ENCODE data around the gene HSPB8.

The HSPB8 gene

DNA sequence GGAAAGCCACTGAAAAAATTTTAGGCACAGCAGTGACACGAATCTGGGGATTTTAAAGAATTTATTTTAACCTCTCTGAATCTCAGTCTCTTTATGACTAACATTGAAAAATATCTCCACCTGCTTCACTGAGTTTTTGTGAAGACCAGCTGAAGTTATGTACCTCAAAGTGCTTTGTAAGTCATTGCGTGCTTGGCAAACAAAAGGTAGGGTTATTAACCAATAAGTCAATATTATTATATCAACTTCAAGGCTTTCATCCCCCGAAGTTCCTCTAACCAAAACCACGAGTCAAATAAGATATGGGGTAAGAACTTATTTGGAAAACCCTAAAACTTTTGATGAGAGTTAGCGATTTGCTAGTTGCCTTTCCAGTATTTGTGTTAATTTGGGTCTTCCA, 62.3 kb downstream of the HSPB8 start:
- no peaks in the 10 kb centered on the region for H3K4me1 ChIP-seq
- no peak overlapping the region for H2AFZ ChIP-seq
- no peak overlapping the region for H3K4me2 ChIP-seq (ENCODE audit: low read length)
- H3K27ac ChIP-seq = no peak overlapping the region
- H3K9me3 ChIP-seq (ENCODE audit: control insufficient read depth, low read length) = no peaks in the 10 kb centered on the region
- no peaks in the 10 kb centered on the region for H3K79me2 ChIP-seq
- no peaks in the 10 kb centered on the region for H3K36me3 ChIP-seq (ENCODE audit: control insufficient read depth, insufficient read depth, low read length)
- TF ChIP-seq, protein P1, sequence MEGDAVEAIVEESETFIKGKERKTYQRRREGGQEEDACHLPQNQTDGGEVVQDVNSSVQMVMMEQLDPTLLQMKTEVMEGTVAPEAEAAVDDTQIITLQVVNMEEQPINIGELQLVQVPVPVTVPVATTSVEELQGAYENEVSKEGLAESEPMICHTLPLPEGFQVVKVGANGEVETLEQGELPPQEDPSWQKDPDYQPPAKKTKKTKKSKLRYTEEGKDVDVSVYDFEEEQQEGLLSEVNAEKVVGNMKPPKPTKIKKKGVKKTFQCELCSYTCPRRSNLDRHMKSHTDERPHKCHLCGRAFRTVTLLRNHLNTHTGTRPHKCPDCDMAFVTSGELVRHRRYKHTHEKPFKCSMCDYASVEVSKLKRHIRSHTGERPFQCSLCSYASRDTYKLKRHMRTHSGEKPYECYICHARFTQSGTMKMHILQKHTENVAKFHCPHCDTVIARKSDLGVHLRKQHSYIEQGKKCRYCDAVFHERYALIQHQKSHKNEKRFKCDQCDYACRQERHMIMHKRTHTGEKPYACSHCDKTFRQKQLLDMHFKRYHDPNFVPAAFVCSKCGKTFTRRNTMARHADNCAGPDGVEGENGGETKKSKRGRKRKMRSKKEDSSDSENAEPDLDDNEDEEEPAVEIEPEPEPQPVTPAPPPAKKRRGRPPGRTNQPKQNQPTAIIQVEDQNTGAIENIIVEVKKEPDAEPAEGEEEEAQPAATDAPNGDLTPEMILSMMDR (IDR thresholded peaks at IDR 0.05) = no peak
- H3K4me3 ChIP-seq (ENCODE audit: low read depth, low read length) = no peak overlapping the region
- H3K27me3 ChIP-seq (ENCODE audit: control insufficient read depth, insufficient read depth, low read length) = no peaks in the 10 kb centered on the region
- H3K9ac ChIP-seq = no peak overlapping the region

DNA sequence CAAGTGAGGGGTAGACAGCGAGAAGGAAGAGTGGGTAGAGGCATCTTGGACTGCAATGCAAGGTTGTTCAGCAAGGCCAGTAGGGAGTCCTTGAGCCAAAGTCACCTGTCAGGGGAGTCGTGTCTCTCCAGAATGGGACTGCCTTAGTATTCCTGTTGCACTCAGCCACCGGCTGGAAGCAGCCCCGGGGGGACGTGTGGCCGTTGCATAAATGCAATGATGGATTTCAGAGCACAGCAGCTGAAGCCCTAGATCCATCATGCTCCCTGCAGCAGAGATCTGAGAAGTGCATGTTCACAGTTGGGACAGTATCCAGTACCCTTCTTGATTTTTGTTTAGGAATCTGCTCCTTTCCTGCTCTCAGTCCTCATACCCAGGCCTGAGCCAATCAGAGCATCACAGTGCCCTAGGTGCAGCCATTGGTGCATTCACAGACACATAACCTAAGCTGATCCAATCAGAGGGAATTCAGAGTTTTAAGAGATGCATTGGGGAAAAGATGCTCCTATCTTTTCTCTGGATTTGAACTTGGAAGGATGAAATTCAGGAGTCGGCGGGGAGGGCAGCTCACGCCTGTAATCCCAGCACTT, 62.9 kb downstream of the HSPB8 start:
- H3K36me3 ChIP-seq (ENCODE audit: control insufficient read depth, insufficient read depth, low read length) = no peaks in the 10 kb centered on the region

More for the DNA sequence above, 62.9 kb downstream of the HSPB8 start:
- TF ChIP-seq, protein P1 (IDR thresholded peaks at IDR 0.05) = no peak
- no peak overlapping the region for H3K9ac ChIP-seq
- H3K79me2 ChIP-seq = no peaks in the 10 kb centered on the region
- no peak overlapping the region for H3K27ac ChIP-seq
- no peak overlapping the region for H3K4me2 ChIP-seq (ENCODE audit: low read length)
- H2AFZ ChIP-seq = no peak overlapping the region
- H3K4me1 ChIP-seq = no peaks in the 10 kb centered on the region
- H3K9me3 ChIP-seq (ENCODE audit: control insufficient read depth, low read length) = no peaks in the 10 kb centered on the region
- no peak overlapping the region for H3K4me3 ChIP-seq (ENCODE audit: low read depth, low read length)
- H3K27me3 ChIP-seq (ENCODE audit: control insufficient read depth, insufficient read depth, low read length) = no peaks in the 10 kb centered on the region

All from parathyroid adenoma (tissue), 2 donors.